PFSK-1 (cell line): ENCODE results near the gene METTL8.

ENCODE experiments used
- FOXP2 ChIP-seq: optimal IDR thresholded peaks from 2 replicates; pipeline ENCODE3; 2011; ENCODE audit warnings: borderline replicate concordance, control low read depth, inconsistent platforms; ENCODE audit not compliant: insufficient read depth; ENCODE audit errors: extremely low read length, extremely low read depth
- POLR2AphosphoS5 ChIP-seq: IDR thresholded peaks from 2 replicates; pipeline ENCODE4 v1.6.1; 2012; ENCODE audit warnings: low read depth, mild to moderate bottlenecking, control low read depth, low read length, moderate library complexity
- SIN3A ChIP-seq: IDR thresholded peaks from 2 replicates; pipeline ENCODE4 v1.6.1; 2012; ENCODE audit warnings: mild to moderate bottlenecking, low read length, moderate library complexity, borderline replicate concordance; ENCODE audit not compliant: insufficient read depth
- TAF1 ChIP-seq: IDR thresholded peaks from 2 replicates; pipeline ENCODE4 v1.6.1; 2012; ENCODE audit warnings: low read length, control low read depth, borderline replicate concordance; ENCODE audit not compliant: insufficient read depth
- TF ChIP-seq, protein P1 (sequence below), 2 experiments: IDR thresholded peaks; 2 replicates each; pipeline versions ENCODE4 v1.6.1 to v1.8.0; 2011 to 2012; ENCODE audit warnings: low read depth in 2 of 2, low read length in 2 of 2, control low read depth in 1 of 2, inconsistent platforms in 1 of 2, mild to moderate bottlenecking in 1 of 2, moderate library complexity in 1 of 2; ENCODE audit not compliant: insufficient read depth in 1 of 2

METTL8 gene

DNA sequence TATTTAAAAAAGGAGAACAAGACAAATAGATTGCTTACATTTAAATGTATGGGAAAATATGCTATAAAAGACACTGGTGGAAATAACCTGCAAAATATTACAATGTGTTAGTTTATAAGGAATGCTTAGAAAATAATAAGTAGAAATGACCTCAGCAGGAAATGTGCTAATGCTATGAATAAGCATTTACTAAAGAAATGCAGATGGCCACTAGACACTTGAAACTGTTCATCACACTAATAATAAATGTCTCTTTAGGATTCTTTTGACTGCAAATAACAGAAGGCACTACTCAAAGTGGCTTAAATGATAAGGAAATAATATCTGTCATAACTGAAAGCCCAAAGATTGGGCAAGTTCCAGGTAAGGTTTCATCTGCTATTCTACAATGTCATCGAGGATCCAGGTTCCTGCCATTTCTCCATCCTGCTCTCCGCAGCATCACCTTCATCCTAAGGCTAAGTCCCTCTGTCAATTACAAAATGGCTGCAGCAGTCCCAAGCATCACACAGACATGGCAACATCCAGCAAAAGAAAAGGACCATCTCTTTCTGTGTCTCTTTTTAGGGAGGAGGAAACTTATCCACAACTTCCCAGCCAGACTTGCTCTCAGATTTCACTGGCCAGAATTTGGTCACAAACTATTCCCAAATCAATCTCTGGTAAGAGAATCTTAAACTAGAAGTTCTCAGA lies 21.9 kb downstream of the METTL8 start:
- TF ChIP-seq FOXP2: no peak
- TF ChIP-seq, protein P1, sequence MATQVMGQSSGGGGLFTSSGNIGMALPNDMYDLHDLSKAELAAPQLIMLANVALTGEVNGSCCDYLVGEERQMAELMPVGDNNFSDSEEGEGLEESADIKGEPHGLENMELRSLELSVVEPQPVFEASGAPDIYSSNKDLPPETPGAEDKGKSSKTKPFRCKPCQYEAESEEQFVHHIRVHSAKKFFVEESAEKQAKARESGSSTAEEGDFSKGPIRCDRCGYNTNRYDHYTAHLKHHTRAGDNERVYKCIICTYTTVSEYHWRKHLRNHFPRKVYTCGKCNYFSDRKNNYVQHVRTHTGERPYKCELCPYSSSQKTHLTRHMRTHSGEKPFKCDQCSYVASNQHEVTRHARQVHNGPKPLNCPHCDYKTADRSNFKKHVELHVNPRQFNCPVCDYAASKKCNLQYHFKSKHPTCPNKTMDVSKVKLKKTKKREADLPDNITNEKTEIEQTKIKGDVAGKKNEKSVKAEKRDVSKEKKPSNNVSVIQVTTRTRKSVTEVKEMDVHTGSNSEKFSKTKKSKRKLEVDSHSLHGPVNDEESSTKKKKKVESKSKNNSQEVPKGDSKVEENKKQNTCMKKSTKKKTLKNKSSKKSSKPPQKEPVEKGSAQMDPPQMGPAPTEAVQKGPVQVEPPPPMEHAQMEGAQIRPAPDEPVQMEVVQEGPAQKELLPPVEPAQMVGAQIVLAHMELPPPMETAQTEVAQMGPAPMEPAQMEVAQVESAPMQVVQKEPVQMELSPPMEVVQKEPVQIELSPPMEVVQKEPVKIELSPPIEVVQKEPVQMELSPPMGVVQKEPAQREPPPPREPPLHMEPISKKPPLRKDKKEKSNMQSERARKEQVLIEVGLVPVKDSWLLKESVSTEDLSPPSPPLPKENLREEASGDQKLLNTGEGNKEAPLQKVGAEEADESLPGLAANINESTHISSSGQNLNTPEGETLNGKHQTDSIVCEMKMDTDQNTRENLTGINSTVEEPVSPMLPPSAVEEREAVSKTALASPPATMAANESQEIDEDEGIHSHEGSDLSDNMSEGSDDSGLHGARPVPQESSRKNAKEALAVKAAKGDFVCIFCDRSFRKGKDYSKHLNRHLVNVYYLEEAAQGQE (IDR thresholded peaks at IDR 0.05; ENCODE audit: insufficient read depth in 1 of 2, low read depth in 2 of 2, low read length in 2 of 2): no peak
- no peak for TF ChIP-seq POLR2AphosphoS5
- TF ChIP-seq SIN3A: no peak
- no peak for TF ChIP-seq TAF1

DNA sequence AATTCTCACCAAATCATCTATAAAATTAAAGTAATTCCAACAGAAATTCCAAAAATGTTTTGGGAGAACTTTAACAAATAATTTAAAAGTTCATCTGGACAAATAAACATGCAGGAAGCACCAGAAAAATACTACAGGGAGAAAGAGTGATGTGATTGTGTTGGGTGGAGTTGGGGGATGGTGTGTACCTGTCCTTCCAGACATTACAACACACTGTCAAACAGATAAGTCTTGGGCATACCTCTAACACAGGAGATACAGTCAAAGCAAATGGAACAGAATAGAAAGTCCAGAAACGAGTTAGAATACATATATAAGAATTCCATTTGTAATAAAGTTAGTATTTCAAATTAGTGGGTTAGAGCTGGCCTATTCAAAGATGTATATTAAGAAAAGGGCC lies 22.6 kb downstream of the METTL8 start:
- TF ChIP-seq POLR2AphosphoS5: no peak
- TF ChIP-seq FOXP2: no peak
- TF ChIP-seq SIN3A: no peak
- TF ChIP-seq TAF1: no peak
- TF ChIP-seq, protein P1 (IDR thresholded peaks at IDR 0.05; ENCODE audit: insufficient read depth in 1 of 2, low read depth in 2 of 2, low read length in 2 of 2): no peak

DNA sequence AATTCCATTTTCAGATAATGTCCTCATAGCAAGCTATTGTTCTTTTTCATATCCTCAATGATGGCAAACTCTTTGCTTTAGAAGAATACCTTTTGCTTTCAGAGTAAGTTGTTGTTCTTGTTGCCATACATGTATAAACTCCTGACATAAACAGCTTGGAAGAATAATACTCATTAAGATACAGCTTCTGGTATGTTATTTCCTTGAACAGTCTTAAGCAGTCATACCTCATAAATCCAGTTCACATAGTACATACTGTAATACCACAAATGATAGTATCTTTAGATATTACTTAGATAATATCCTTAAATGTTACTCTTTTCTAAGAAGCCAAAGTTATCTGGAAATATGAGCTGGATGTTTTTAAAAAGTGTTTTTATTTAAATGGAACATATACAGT lies 23.2 kb downstream of the METTL8 start:
- TF ChIP-seq POLR2AphosphoS5: no peak
- TF ChIP-seq SIN3A: no peak
- no peak for TF ChIP-seq TAF1

DNA sequence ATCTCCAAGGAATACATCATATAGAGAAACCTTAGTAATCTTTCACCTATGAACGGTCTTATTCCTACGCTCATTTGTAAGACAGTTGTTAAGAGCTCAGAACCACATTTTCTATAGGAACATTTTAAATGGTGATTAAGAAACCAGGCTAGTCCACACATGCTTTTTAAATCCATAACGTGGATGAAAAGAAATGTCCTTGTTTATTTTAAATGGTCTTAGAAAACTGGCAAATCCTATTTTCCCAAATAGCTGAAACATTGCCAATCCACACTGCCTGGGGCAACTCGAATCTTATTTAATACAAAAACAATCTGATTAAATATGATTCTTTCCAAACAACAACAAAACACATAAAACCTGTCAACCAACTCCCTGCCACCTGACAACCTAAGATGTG lies 23.7 kb downstream of the METTL8 start:
- TF ChIP-seq FOXP2 (no peak), TAF1 (no peak), POLR2AphosphoS5 (no peak), SIN3A (no peak)
- TF ChIP-seq, protein P1 (IDR thresholded peaks at IDR 0.05; ENCODE audit: insufficient read depth in 1 of 2, low read depth in 2 of 2, low read length in 2 of 2): no peak

DNA sequence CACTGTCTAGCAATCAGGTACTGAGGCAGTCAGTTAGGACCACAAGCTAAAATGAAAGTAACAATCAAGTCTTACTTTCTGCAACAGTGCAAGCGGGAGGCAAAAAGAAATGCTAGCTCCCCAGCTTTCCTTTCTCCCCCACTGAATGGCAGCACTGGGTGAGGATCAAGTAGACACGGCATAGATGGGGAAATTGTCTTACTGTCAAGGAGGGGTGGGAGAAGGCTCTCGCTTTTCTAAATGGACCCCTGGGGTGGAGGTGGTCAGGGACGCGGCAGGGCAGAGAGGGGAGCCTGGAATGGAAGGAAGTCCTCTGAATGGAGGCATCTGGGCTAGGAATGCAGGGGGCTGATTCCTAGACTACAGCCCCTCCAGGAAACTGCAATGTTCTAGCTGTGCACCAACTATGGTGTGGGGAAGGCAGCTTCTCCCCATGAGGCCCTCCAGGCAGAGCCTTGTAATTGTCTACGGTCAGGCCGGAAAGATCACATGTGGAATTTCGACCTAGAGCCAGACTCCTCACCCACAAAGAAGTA lies 24.3 kb downstream of the METTL8 start:
- TF ChIP-seq, protein P1 (IDR thresholded peaks at IDR 0.05; ENCODE audit: insufficient read depth in 1 of 2, low read depth in 2 of 2, low read length in 2 of 2): no peak
- TF ChIP-seq SIN3A: no peak
- TF ChIP-seq POLR2AphosphoS5: no peak
- no peak for TF ChIP-seq TAF1
- no peak for TF ChIP-seq FOXP2

DNA sequence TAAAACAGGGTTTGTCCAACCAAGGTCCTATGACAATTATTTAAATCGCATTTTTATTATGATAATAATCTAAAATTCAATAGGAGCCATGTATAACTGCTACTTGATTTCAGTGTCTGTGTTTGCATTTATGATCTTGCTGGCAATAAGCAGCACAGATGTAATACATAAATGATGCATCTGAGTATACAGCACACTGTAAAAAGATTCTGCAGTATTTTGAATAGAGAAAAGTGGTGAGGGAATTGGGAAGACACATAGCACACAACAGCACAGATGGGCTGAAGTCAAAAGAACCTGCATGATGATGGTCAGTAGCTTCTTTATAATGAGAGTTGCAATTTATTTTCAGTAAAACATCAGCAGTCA lies 26.1 kb downstream of the METTL8 start:
- TF ChIP-seq POLR2AphosphoS5: no peak
- TF ChIP-seq FOXP2: no peak
- no peak for TF ChIP-seq SIN3A
- TF ChIP-seq TAF1: no peak
